GM23248 (cell line): Measurements from ENCODE around the gene MTHFD2L.

Source experiments
- EZH2 ChIP-seq: fragments of 200-600 bp; sonication (generic); IDR thresholded peaks from 2 replicates; pipeline ENCODE4 v1.6.1; 2018; ENCODE audit warnings: antibody characterized with exemption, mild to moderate bottlenecking; ENCODE audit not compliant: insufficient read depth, poor library complexity, severe bottlenecking
- EZH2phosphoT487 ChIP-seq: fragments of 200-600 bp; sonication (generic); IDR thresholded peaks from 2 replicates; pipeline ENCODE4 v1.6.1; 2018; ENCODE audit warnings: antibody characterized with exemption, moderate library complexity, mild to moderate bottlenecking, low read depth; ENCODE audit not compliant: insufficient read depth

DNA sequence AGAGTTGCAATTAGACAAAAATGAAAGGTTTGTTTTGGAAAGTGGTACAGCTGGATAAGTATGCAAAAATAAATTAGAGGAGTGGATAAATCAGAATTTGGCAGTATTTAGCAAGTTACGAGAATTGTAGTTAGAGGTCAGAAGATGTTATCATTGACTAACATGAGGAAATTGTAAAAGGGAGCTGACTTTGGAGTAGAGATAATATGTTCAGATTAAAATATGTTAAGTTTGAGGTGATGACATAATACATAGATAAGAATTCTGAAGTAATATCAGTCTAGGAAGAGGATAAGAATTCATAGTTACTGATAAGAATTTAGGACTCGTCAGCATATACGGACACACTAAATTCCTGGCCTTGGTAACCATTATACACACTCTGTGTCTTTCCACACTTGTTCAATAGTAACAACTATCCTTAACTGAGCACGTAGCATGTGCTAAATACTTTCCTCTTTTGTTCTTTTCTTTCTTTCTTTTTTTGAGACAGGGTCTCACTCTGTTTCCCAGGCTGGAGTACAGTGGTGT, 146.2 kb downstream of the MTHFD2L start:
- TF ChIP-seq EZH2phosphoT487 (no peak), EZH2 (no peak)
